H9 (cell line): ENCODE data around the gene C1orf74. TPM values are rescaled to one million over a fixed set of nuclear protein-coding genes. Genes with fewer than 3 reads are reported as not detected.

Experiments
- DNase-seq: peaks from one replicate; pipeline ENCODE4 v3.0.0-alpha.2; 2017
- H2AFZ ChIP-seq: one replicate; pipeline ENCODE4 v1.6.1; 2013; ENCODE audit warnings: mild to moderate bottlenecking, low read length, control low read depth, moderate library complexity
- H2AK5ac ChIP-seq: 2 replicates; pipeline ENCODE4 v1.6.1; 2013; ENCODE audit warnings: low read length, control low read depth, mixed read lengths; ENCODE audit not compliant: insufficient read length
- H2BK120ac ChIP-seq: one replicate; pipeline ENCODE4 v1.6.1; 2013; ENCODE audit warnings: low read depth, mild to moderate bottlenecking, low read length, control low read depth, inconsistent platforms; ENCODE audit not compliant: poor library complexity, severe bottlenecking
- H2BK12ac ChIP-seq: 2 replicates; pipeline ENCODE4 v1.6.1; 2013; ENCODE audit warnings: low read length, control low read depth, mixed read lengths, low read depth; ENCODE audit not compliant: insufficient read length
- H2BK15ac ChIP-seq: 2 replicates; pipeline ENCODE4 v1.6.1; 2013; ENCODE audit warnings: low read depth, low read length, control low read depth
- H2BK20ac ChIP-seq: one replicate; pipeline ENCODE4 v1.6.1; 2013; ENCODE audit warnings: low read depth, mild to moderate bottlenecking, low read length, control low read depth, inconsistent platforms; ENCODE audit not compliant: poor library complexity, severe bottlenecking
- H2BK5ac ChIP-seq: 2 replicates; pipeline ENCODE4 v1.6.1; 2013; ENCODE audit warnings: low read length, control low read depth, mixed read lengths; ENCODE audit not compliant: insufficient read length
- H3K14ac ChIP-seq: 2 replicates; pipeline ENCODE4 v1.6.1; 2013; ENCODE audit warnings: low read length, control low read depth; ENCODE audit not compliant: insufficient read depth
- H3K18ac ChIP-seq: 2 replicates; pipeline ENCODE4 v1.6.1; 2013; ENCODE audit warnings: low read depth, mild to moderate bottlenecking, mixed read lengths, low read length, control low read depth; ENCODE audit not compliant: insufficient read length
- H3K23ac ChIP-seq: 2 replicates; pipeline ENCODE4 v1.6.1; 2013; ENCODE audit warnings: low read length, control low read depth, mixed read lengths, low read depth; ENCODE audit not compliant: insufficient read length
- H3K23me2 ChIP-seq: 2 replicates; pipeline ENCODE4 v1.6.1; 2013; ENCODE audit warnings: low read depth, mild to moderate bottlenecking, mixed read lengths, low read length, control low read depth; ENCODE audit not compliant: insufficient read length, poor library complexity, severe bottlenecking
- H3K27ac ChIP-seq: 2 replicates; pipeline ENCODE4 v1.5.1; 2013; ENCODE audit warnings: low read length, control low read depth, mixed read lengths, low read depth; ENCODE audit not compliant: insufficient read length
- H3K27me3 ChIP-seq: 2 replicates; pipeline ENCODE4 v1.6.1; 2013; ENCODE audit warnings: low read length, control low read depth, inconsistent platforms; ENCODE audit not compliant: insufficient read depth
- H3K4ac ChIP-seq: 2 replicates; pipeline ENCODE4 v1.6.1; 2013; ENCODE audit warnings: low read depth, mild to moderate bottlenecking, control low read depth, inconsistent platforms, low read length, moderate library complexity
- H3K4me1 ChIP-seq: 2 replicates; pipeline ENCODE4 v1.6.1; 2013; ENCODE audit warnings: low read length, control low read depth, inconsistent platforms; ENCODE audit not compliant: insufficient read depth
- H3K4me2 ChIP-seq: 2 replicates; pipeline ENCODE4 v1.6.1; 2013; ENCODE audit warnings: low read length, control low read depth, mixed read lengths; ENCODE audit not compliant: insufficient read length, insufficient read depth
- H3K56ac ChIP-seq: 2 replicates; pipeline ENCODE4 v1.6.1; 2013; ENCODE audit warnings: low read depth, mild to moderate bottlenecking, mixed read lengths, low read length, control low read depth; ENCODE audit not compliant: insufficient read length
- H3K79me1 ChIP-seq: 2 replicates; pipeline ENCODE4 v1.6.1; 2013; ENCODE audit warnings: low read depth, mild to moderate bottlenecking, moderate library complexity, low read length, control low read depth, inconsistent platforms; ENCODE audit not compliant: insufficient read depth, poor library complexity, severe bottlenecking
- H3K79me2 ChIP-seq: 2 replicates; pipeline ENCODE4 v1.6.1; 2013; ENCODE audit warnings: low read length, control low read depth, inconsistent platforms; ENCODE audit not compliant: insufficient read depth
- H3K9ac ChIP-seq: 2 replicates; pipeline ENCODE4 v1.6.1; 2013; ENCODE audit warnings: low read length, control low read depth, mixed read lengths; ENCODE audit not compliant: insufficient read length; ENCODE audit errors: extremely low read depth
- H3K9me3 ChIP-seq: one replicate; pipeline ENCODE4 v1.6.1; 2013; ENCODE audit warnings: low read depth, low read length, inconsistent platforms; ENCODE audit not compliant: control insufficient read depth
- H3T11ph ChIP-seq: one replicate; pipeline ENCODE4 v1.6.1; 2013; ENCODE audit warnings: mild to moderate bottlenecking, low read length, control low read depth, inconsistent platforms
- H4K20me1 ChIP-seq: one replicate; pipeline ENCODE4 v1.6.1; 2013; ENCODE audit not compliant: control insufficient read depth, insufficient read length, insufficient read depth
- H4K5ac ChIP-seq: 2 replicates; pipeline ENCODE4 v1.6.1; 2013; ENCODE audit warnings: low read depth, mild to moderate bottlenecking, mixed read lengths, low read length, control low read depth; ENCODE audit not compliant: insufficient read length
- H4K8ac ChIP-seq: replicated peaks from 2 replicates; pipeline ENCODE4 v1.6.1; 2013; ENCODE audit warnings: low read length, control low read depth, mixed read lengths, low read depth; ENCODE audit not compliant: insufficient read length
- H4K91ac ChIP-seq: 2 replicates; pipeline ENCODE4 v1.6.1; 2013; ENCODE audit warnings: low read depth, mild to moderate bottlenecking, moderate library complexity, mixed read lengths, low read length, control low read depth; ENCODE audit not compliant: insufficient read length
- H3K27ac Mint-ChIP-seq, 3 experiments: 2 replicates in 2 of 3; 3 replicates in 1 of 3; pipeline ENCODE4 v1.8.0; 2020 to 2021; ENCODE audit warnings: mixed read lengths in 3 of 3, mild to moderate bottlenecking in 1 of 3, moderate library complexity in 1 of 3
- H3K27me3 Mint-ChIP-seq: 2 replicates; pipeline ENCODE4 v1.8.0; 2021; ENCODE audit warnings: low read depth, mild to moderate bottlenecking, moderate library complexity, mixed read lengths
- H3K36me3 Mint-ChIP-seq, 3 experiments: 2 replicates in 2 of 3; 3 replicates in 1 of 3; pipeline ENCODE4 v1.8.0; 2020 to 2021; ENCODE audit warnings: low read depth in 3 of 3, mixed read lengths in 3 of 3; ENCODE audit not compliant: insufficient read depth in 1 of 3
- H3K4me1 Mint-ChIP-seq, 2 experiments: 2 replicates each; pipeline ENCODE4 v1.8.0; 2020; ENCODE audit warnings: mixed read lengths in 2 of 2
- H3K4me3 Mint-ChIP-seq, 2 experiments: 2 replicates in 1 of 2; 3 replicates in 1 of 2; pipeline ENCODE4 v1.8.0; 2020 to 2021; ENCODE audit warnings: mild to moderate bottlenecking in 2 of 2, mixed read lengths in 2 of 2, moderate library complexity in 1 of 2
- H3K9me3 Mint-ChIP-seq, 2 experiments: 2 replicates in 1 of 2; 3 replicates in 1 of 2; pipeline ENCODE4 v1.8.0; 2020; ENCODE audit warnings: mild to moderate bottlenecking in 2 of 2, mixed read lengths in 2 of 2, moderate library complexity in 1 of 2
- WGBS: extraction: QIAGEN DNeasy Blood & Tissue Kit; methylation state at CpG from one replicate; pipeline ENCODE4 v1.1.7; 2013; ENCODE audit warnings: missing lambda C conversion rate, low lambda C conversion rate, mixed read lengths; ENCODE audit not compliant: insufficient read length; ENCODE audit errors: extremely low coverage; 5-methylcytosine and 5-hydroxymethylcytosine counted together
- total RNA-seq: library from RNA; stranded (reverse); gene quantifications from 2 replicates; pipeline ENCODE4 v1.2.1, GENCODE V29; 2021
- TF ChIP-seq, protein P1 (sequence below): fragments of 200-600 bp; sonication (generic); conservative IDR thresholded peaks from 3 replicates; pipeline ENCODE4 v1.8.0; 2021; ENCODE audit warnings: antibody characterized with exemption, mild to moderate bottlenecking

C1orf74 gene
- total RNA-seq, 1 experiment from 2014 or later, result 2.4 TPM

DNA sequence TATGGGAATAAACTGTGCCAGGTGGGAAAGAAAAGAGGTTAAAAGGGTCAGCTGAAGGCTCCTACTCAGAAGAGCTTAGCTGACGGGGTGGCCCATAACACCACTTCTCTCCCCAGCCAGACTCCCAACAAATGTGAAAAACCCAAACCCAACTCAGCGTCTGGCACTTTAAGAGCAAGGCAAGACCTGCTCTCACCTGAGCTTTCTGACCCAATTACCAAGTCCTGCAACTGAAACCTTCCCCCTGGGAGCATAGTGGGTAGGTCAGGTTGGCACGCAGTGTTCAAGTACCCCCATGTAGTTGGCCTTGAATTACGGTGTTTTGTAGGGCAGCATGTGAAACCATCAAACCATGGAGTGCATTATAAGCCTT, 18.4 kb upstream of the C1orf74 start:
- Histone ChIP-seq H2AFZ (no peak overlapping the region), H2BK20ac (no peak overlapping the region), H3K23ac (no peak overlapping the region), H3T11ph (no peak overlapping the region), H3K18ac (no peak overlapping the region), H4K91ac (no peak overlapping the region), H3K27me3 (no peaks in the 10 kb centered on the region), H4K20me1 (no peaks in the 10 kb centered on the region), H3K14ac (no peak overlapping the region), H2AK5ac (no peak overlapping the region), H4K5ac (no peak overlapping the region), H3K4ac (no peak overlapping the region), H3K27ac (no peak overlapping the region), H2BK15ac (no peak overlapping the region), H2BK120ac (no peak overlapping the region), H3K79me2 (no peaks in the 10 kb centered on the region), H3K4me1 (no peaks in the 10 kb centered on the region), H3K9ac (no peak overlapping the region), H3K56ac (no peak overlapping the region), H3K4me2 (no peak overlapping the region), H2BK5ac (no peak overlapping the region), H3K23me2 (peaks cover 8% of the 10 kb centered on the region), H4K8ac (no peak overlapping the region), H2BK12ac (no peak overlapping the region), H3K9me3 (no peaks in the 10 kb centered on the region), H3K79me1 (no peaks in the 10 kb centered on the region)
- peaks cover 19 to 21% of the 10 kb centered on the region in 2 experiments for H3K4me1 Mint-ChIP-seq
- no peak overlapping the region; a peak in 1 of 7 replicates for H3K27ac Mint-ChIP-seq
- H3K27me3 Mint-ChIP-seq, result peaks cover 2% of the 10 kb centered on the region
- TF ChIP-seq, protein P1, sequence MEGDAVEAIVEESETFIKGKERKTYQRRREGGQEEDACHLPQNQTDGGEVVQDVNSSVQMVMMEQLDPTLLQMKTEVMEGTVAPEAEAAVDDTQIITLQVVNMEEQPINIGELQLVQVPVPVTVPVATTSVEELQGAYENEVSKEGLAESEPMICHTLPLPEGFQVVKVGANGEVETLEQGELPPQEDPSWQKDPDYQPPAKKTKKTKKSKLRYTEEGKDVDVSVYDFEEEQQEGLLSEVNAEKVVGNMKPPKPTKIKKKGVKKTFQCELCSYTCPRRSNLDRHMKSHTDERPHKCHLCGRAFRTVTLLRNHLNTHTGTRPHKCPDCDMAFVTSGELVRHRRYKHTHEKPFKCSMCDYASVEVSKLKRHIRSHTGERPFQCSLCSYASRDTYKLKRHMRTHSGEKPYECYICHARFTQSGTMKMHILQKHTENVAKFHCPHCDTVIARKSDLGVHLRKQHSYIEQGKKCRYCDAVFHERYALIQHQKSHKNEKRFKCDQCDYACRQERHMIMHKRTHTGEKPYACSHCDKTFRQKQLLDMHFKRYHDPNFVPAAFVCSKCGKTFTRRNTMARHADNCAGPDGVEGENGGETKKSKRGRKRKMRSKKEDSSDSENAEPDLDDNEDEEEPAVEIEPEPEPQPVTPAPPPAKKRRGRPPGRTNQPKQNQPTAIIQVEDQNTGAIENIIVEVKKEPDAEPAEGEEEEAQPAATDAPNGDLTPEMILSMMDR, result no peak
- no peaks in the 10 kb centered on the region for H3K9me3 Mint-ChIP-seq
- DNase-seq, result no peak
- WGBS, result no CpG with 5 or more reads among the region's 4 CpGs
- no peak overlapping the region for H3K4me3 Mint-ChIP-seq
- peaks cover 0 to 3% (median 0%) of the 10 kb centered on the region in 3 experiments; a peak in 2 of 7 replicates for H3K36me3 Mint-ChIP-seq
